ACC112 (cell line): ENCODE results near the gene POLR3E.

Experiments used
- H2AFZ ChIP-seq: fragments of 200-600 bp; sonication (generic); one replicate; pipeline ENCODE4 v1.6.0; 2017; ENCODE audit warnings: antibody characterized with exemption, low read length; ENCODE audit not compliant: unreplicated experiment
- H3K27ac ChIP-seq: fragments of 200-600 bp; sonication (generic); 2 replicates; pipeline ENCODE4 v1.5.1; 2014; ENCODE audit warnings: low read depth, mild to moderate bottlenecking, antibody characterized with exemption, low read length, moderate library complexity
- H3K27me3 ChIP-seq: fragments of 200-600 bp; sonication (generic); 2 replicates; pipeline ENCODE4 v1.6.1; 2014; ENCODE audit warnings: mild to moderate bottlenecking, antibody characterized with exemption, low read length, moderate library complexity, mixed read lengths; ENCODE audit not compliant: insufficient read depth
- H3K36me3 ChIP-seq: fragments of 200-600 bp; sonication (generic); 2 replicates; pipeline ENCODE4 v1.6.1; 2016; ENCODE audit warnings: mild to moderate bottlenecking, antibody characterized with exemption, low read length, moderate library complexity, mixed read lengths; ENCODE audit not compliant: insufficient read depth
- H3K4me1 ChIP-seq: fragments of 200-600 bp; sonication (generic); one replicate; pipeline ENCODE4 v1.6.1; 2016; ENCODE audit warnings: low read length, mixed read lengths; ENCODE audit not compliant: insufficient read depth, unreplicated experiment, control insufficient read depth
- H3K4me3 ChIP-seq: fragments of 200-600 bp; sonication (generic); 2 replicates; pipeline ENCODE4 v1.5.1; 2014; ENCODE audit warnings: mild to moderate bottlenecking, low read depth, low read length
- H3K79me2 ChIP-seq: fragments of 200-600 bp; sonication (generic); one replicate; pipeline ENCODE4 v1.6.0; 2016; ENCODE audit warnings: low read length; ENCODE audit not compliant: control insufficient read depth, unreplicated experiment, insufficient read depth

Gene POLR3E

GRCh38 chr16:22324787-22325597 lies 27.8 kb downstream of the POLR3E start:
- H3K27me3 ChIP-seq, result no peaks in the 10 kb centered on the region
- H3K79me2 ChIP-seq, result no peaks in the 10 kb centered on the region
- no peak overlapping the region for H3K4me3 ChIP-seq
- H3K4me1 ChIP-seq, result no peaks in the 10 kb centered on the region
- H3K36me3 ChIP-seq, result 0 out of 2 replicates have a peak, but pooled peaks cover 4% of the 10 kb centered on the region
- H2AFZ ChIP-seq, result no peak overlapping the region
- no peak overlapping the region for H3K27ac ChIP-seq

- H3K4me1 ChIP-seq, result no peaks in the 10 kb centered on the region
- no peak overlapping the region for H3K4me3 ChIP-seq
- H3K79me2 ChIP-seq, result no peaks in the 10 kb centered on the region
- no peak overlapping the region for H2AFZ ChIP-seq
- no peak overlapping the region for H3K27ac ChIP-seq
- 0 out of 2 replicates have a peak, but pooled peaks cover 4% of the 10 kb centered on the region for H3K36me3 ChIP-seq
- H3K27me3 ChIP-seq, result no peaks in the 10 kb centered on the region
These were observed 28.6 kb downstream of the POLR3E start for GRCh38 chr16:22325598-22326368.

- H3K4me1 ChIP-seq, result no peaks in the 10 kb centered on the region
- H3K36me3 ChIP-seq, result peaks cover 6% of the 10 kb centered on the region; the same call in 1 of the 2 replicates
- no peak overlapping the region for H2AFZ ChIP-seq
- H3K27me3 ChIP-seq, result no peaks in the 10 kb centered on the region
- no peak overlapping the region for H3K4me3 ChIP-seq
- H3K79me2 ChIP-seq, result no peaks in the 10 kb centered on the region
- no peak overlapping the region for H3K27ac ChIP-seq
These were observed 29.1 kb downstream of the POLR3E start for GRCh38 chr16:22326369-22326652.

GRCh38 chr16:22326771-22327445 lies 29.7 kb downstream of the POLR3E start:
- Histone ChIP-seq H3K27me3 (no peaks in the 10 kb centered on the region), H3K4me3 (no peak overlapping the region), H2AFZ (no peak overlapping the region), H3K4me1 (no peaks in the 10 kb centered on the region), H3K79me2 (no peaks in the 10 kb centered on the region), H3K36me3 (peaks cover 12% of the 10 kb centered on the region; the same call in 1 of the 2 replicates), H3K27ac (no peak overlapping the region)

- no peak overlapping the region for H3K27ac ChIP-seq
- H3K4me1 ChIP-seq, result no peaks in the 10 kb centered on the region
- H2AFZ ChIP-seq, result no peak overlapping the region
- no peak overlapping the region for H3K4me3 ChIP-seq
- H3K79me2 ChIP-seq, result no peaks in the 10 kb centered on the region
- H3K27me3 ChIP-seq, result no peaks in the 10 kb centered on the region
- H3K36me3 ChIP-seq, result peaks cover 15% of the 10 kb centered on the region; the same call in 1 of the 2 replicates
These were observed 30.2 kb downstream of the POLR3E start for GRCh38 chr16:22327446-22327775.

- no peak overlapping the region for H3K27ac ChIP-seq
- no peaks in the 10 kb centered on the region for H3K79me2 ChIP-seq
- no peak overlapping the region for H2AFZ ChIP-seq
- H3K4me1 ChIP-seq, result no peaks in the 10 kb centered on the region
- no peaks in the 10 kb centered on the region for H3K27me3 ChIP-seq
- peaks cover 15% of the 10 kb centered on the region; the same call in 1 of the 2 replicates for H3K36me3 ChIP-seq
- H3K4me3 ChIP-seq, result no peak overlapping the region
These were observed 31.0 kb downstream of the POLR3E start for GRCh38 chr16:22328081-22328725.

GRCh38 chr16:22329199-22329695 lies 32.0 kb downstream of the POLR3E start:
- no peak overlapping the region for H2AFZ ChIP-seq
- no peak overlapping the region for H3K27ac ChIP-seq
- H3K27me3 ChIP-seq, result no peaks in the 10 kb centered on the region
- peaks cover 23% of the 10 kb centered on the region; the same call in 1 of the 2 replicates for H3K36me3 ChIP-seq
- no peaks in the 10 kb centered on the region for H3K4me1 ChIP-seq
- no peaks in the 10 kb centered on the region for H3K79me2 ChIP-seq
- H3K4me3 ChIP-seq, result no peak overlapping the region

- H3K36me3 ChIP-seq, result peaks cover 34% of the 10 kb centered on the region
These were observed 33.1 kb downstream of the POLR3E start for GRCh38 chr16:22330326-22330725.

GRCh38 chr16:22333457-22333994 lies 36.3 kb downstream of the POLR3E start:
- no peaks in the 10 kb centered on the region for H3K79me2 ChIP-seq
- H2AFZ ChIP-seq, result no peak overlapping the region
- H3K36me3 ChIP-seq, result peaks cover 59% of the 10 kb centered on the region
- no peaks in the 10 kb centered on the region for H3K27me3 ChIP-seq
- no peaks in the 10 kb centered on the region for H3K4me1 ChIP-seq
- no peak overlapping the region for H3K4me3 ChIP-seq
- H3K27ac ChIP-seq, result no peak overlapping the region

More at GRCh38 chr16:22330326-22330725, 33.1 kb downstream of the POLR3E start:
- Histone ChIP-seq H3K27me3 (no peaks in the 10 kb centered on the region), H3K27ac (no peak overlapping the region), H3K4me1 (no peaks in the 10 kb centered on the region), H3K79me2 (no peaks in the 10 kb centered on the region), H2AFZ (no peak overlapping the region), H3K4me3 (no peak overlapping the region)

GRCh38 chr16:22335668-22336246 lies 38.5 kb downstream of the POLR3E start:
- H3K4me3 ChIP-seq, result no peak overlapping the region
- H2AFZ ChIP-seq, result no peak overlapping the region
- H3K27ac ChIP-seq, result no peak overlapping the region
- peaks cover 65% of the 10 kb centered on the region for H3K36me3 ChIP-seq
- H3K27me3 ChIP-seq, result no peaks in the 10 kb centered on the region
- H3K79me2 ChIP-seq, result no peaks in the 10 kb centered on the region
- H3K4me1 ChIP-seq, result no peaks in the 10 kb centered on the region
